Natural killer cell (primary cell): ENCODE results near the gene MEX3C. TPM values are rescaled to one million over a fixed set of nuclear protein-coding genes. Genes with fewer than 3 reads are reported as not detected.

ENCODE experiments used
- ATAC-seq, 3 donors: fragments of 150-1000 bp in 2 of 3; fragments of 200-7000 bp in 1 of 3; cut with Tn5 transposase; 1 replicate in 1 of 3; 2 replicates in 2 of 3; pipeline ENCODE4 v1.10.0; 2021; ENCODE audit warnings: mild to moderate bottlenecking in 2 of 3, moderate library complexity in 2 of 3
- DNase-seq, 2 donors: peaks; one replicate each; pipeline versions ENCODE4 v3.0.0 to v3.0.0-alpha.2; 2013 to 2021; ENCODE audit warnings: mixed read lengths in 1 of 2
- H3K27ac ChIP-seq: one replicate; pipeline ENCODE4 v1.5.1; 2013; ENCODE audit warnings: mild to moderate bottlenecking, low read length
- H3K27me3 ChIP-seq: one replicate; pipeline ENCODE4 v1.6.1; 2013; ENCODE audit warnings: low read length; ENCODE audit not compliant: control insufficient read depth, insufficient read depth
- H3K36me3 ChIP-seq: one replicate; pipeline ENCODE4 v1.6.1; 2013; ENCODE audit warnings: low read length; ENCODE audit not compliant: control insufficient read depth, insufficient read depth
- H3K4me1 ChIP-seq: one replicate; pipeline ENCODE4 v1.6.1; 2013; ENCODE audit warnings: low read length; ENCODE audit not compliant: control insufficient read depth, insufficient read depth
- H3K4me3 ChIP-seq: one replicate; pipeline ENCODE4 v1.5.1; 2013; ENCODE audit warnings: low read length
- H3K9me3 ChIP-seq: one replicate; pipeline ENCODE4 v1.6.1; 2013; ENCODE audit warnings: low read length; ENCODE audit not compliant: control insufficient read depth, insufficient read depth
- H3K27ac Mint-ChIP-seq, 2 donors: one replicate each; pipeline ENCODE4 v1.8.0; 2022; ENCODE audit warnings: mild to moderate bottlenecking in 2 of 2, mixed read lengths in 2 of 2, moderate library complexity in 1 of 2
- H3K27me3 Mint-ChIP-seq, 2 donors: one replicate each; pipeline ENCODE4 v1.8.0; 2022; ENCODE audit warnings: low read depth in 2 of 2, mixed read lengths in 2 of 2
- H3K36me3 Mint-ChIP-seq: one replicate; pipeline ENCODE4 v1.8.0; 2022; ENCODE audit warnings: mixed read lengths
- H3K4me1 Mint-ChIP-seq, 2 donors: one replicate each; pipeline ENCODE4 v1.8.0; 2022; ENCODE audit warnings: mixed read lengths in 2 of 2
- H3K4me3 Mint-ChIP-seq: one replicate; pipeline ENCODE4 v1.8.0; 2022; ENCODE audit warnings: mild to moderate bottlenecking, moderate library complexity, mixed read lengths
- H3K9me3 Mint-ChIP-seq, 2 donors: one replicate each; pipeline ENCODE4 v1.8.0; 2022; ENCODE audit warnings: mixed read lengths in 2 of 2
- CTCF ChIP-seq: fragments of 200-600 bp; IDR thresholded peaks from one replicate; pipeline ENCODE4 v1.8.0; 2022; ENCODE audit warnings: antibody characterized with exemption
- WGBS: methylation state at CpG from one replicate; pipeline ENCODE4 v1.1.7; 2013; ENCODE audit warnings: missing lambda C conversion rate; ENCODE audit not compliant: insufficient coverage; 5-methylcytosine and 5-hydroxymethylcytosine counted together
- intact Hi-C: fragments of 100-400 bp; cut with micrococcal nuclease; formaldehyde crosslinking; loops from one replicate; pipeline ENCODE4 v1.14.2; 2022
- total RNA-seq, 4 donors: library from RNA; stranded (reverse); fragments of 120-200 nt in 1 of 4; gene quantifications; one replicate each; pipeline versions ENCODE4 v1.2.3 to v1.2.4, GENCODE V29; 2013 to 2022

The MEX3C gene
- total RNA-seq, 3 donors from 2014 or later (not counting 1 experiment from before 2014, with no cell fraction given), result 189 to 205 (median 202) TPM

GRCh38 chr18:51137891-51138290 lies 59.6 kb downstream of the MEX3C start:
- DNase-seq (no peak), ATAC-seq (no peak)
- Mint-ChIP-seq H3K27me3 (no peaks in the 10 kb centered on the region), H3K27ac (no peak overlapping the region), H3K4me3 (no peak overlapping the region), H3K4me1 (peaks cover 0 to 21% of the 10 kb centered on the region in 2 donors), H3K36me3 (no peaks in the 10 kb centered on the region), H3K9me3 (no peaks in the 10 kb centered on the region)
- intact Hi-C loops, result no loop called here
- WGBS, result 92% methylated on average over 7 of the region's 7 CpGs
- peaks cover 4% of the 10 kb centered on the region for H3K4me1 ChIP-seq
- no peaks in the 10 kb centered on the region for H3K9me3 ChIP-seq
- no peaks in the 10 kb centered on the region for H3K36me3 ChIP-seq
- H3K27ac ChIP-seq, result no peak overlapping the region
- H3K27me3 ChIP-seq, result no peaks in the 10 kb centered on the region
- no peak for TF ChIP-seq CTCF
- H3K4me3 ChIP-seq, result no peak overlapping the region

DNA sequence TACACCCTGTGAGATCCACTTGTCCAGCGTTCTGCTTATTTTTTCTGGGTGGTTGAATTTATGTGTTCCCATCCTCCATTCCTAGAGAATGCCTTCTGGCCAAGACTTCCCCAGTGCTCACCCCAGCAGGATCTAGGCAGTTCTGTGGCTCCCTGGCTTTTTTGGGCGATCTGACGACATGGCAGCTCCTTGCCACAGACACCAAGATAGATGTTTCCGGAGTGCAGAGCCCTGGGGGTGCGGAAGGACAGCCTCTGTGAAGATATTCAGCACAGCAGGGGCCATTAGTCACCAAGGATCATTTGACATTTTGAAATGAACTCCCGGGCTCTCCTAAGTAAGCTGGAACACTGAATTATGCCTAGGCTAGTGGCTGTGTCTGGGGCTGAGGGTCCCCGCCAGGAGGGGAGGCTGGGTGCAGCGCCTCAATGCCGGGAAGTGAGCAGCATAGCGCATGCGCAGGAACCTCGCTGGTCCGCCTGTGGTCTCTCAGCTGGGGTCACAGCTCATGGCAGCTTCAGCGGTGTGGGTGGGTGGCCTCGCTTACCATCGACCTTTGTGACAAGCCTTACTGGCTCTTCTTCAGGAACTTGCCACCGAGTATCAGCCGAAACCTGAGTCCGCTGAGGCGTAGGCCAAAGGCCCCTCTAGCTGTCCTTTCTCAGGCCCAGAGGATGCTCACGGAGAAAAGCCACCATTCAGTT lies 60.3 kb downstream of the MEX3C start:
- H3K4me1 ChIP-seq, result peaks cover 4% of the 10 kb centered on the region
- intact Hi-C loops, result no loop called here
- ATAC-seq (no peak), DNase-seq (no peak)
- H3K4me3 ChIP-seq, result no peak overlapping the region
- H3K4me3 Mint-ChIP-seq, result no peak overlapping the region
- WGBS, result 94% methylated on average over 21 of the region's 21 CpGs
- H3K9me3 Mint-ChIP-seq, result no peaks in the 10 kb centered on the region
- H3K9me3 ChIP-seq, result no peaks in the 10 kb centered on the region
- no peak overlapping the region for H3K27ac Mint-ChIP-seq
- H3K27me3 Mint-ChIP-seq, result no peaks in the 10 kb centered on the region
- H3K36me3 ChIP-seq, result no peaks in the 10 kb centered on the region
- H3K27me3 ChIP-seq, result no peaks in the 10 kb centered on the region
- no peak overlapping the region for H3K27ac ChIP-seq
- no peak for TF ChIP-seq CTCF
- peaks cover 5 to 21% of the 10 kb centered on the region in 2 donors for H3K4me1 Mint-ChIP-seq
- H3K36me3 Mint-ChIP-seq, result no peaks in the 10 kb centered on the region

DNA sequence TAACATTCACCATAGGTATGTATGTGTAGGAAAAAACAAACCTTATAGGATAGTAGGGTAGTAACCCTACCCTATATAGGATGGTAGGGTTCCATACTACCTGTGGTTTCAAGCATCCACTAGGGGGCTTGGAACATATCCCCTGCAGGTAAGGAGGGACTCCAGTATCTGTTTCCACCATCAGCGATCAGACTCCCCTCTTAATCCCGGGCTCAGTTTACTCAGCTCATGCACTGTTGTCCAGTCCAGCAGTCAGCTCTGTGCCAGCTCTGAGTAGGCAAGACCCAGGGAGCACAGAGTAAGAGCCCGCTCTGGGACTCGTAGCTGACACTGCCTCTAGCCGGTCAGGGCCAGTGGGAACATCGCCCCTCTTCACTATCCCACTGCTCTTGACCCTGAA lies 61.7 kb downstream of the MEX3C start:
- intact Hi-C loops, result no loop called here
- no peaks in the 10 kb centered on the region for H3K9me3 ChIP-seq
- H3K36me3 Mint-ChIP-seq, result no peaks in the 10 kb centered on the region

More for the DNA sequence above, 61.7 kb downstream of the MEX3C start:
- no peak overlapping the region for H3K27ac ChIP-seq
- Mint-ChIP-seq H3K4me1 (peaks cover 13 to 22% of the 10 kb centered on the region in 2 donors), H3K9me3 (no peaks in the 10 kb centered on the region), H3K27ac (no peak overlapping the region), H3K4me3 (no peak overlapping the region), H3K27me3 (no peaks in the 10 kb centered on the region)
- H3K4me1 ChIP-seq, result peaks cover 4% of the 10 kb centered on the region
- WGBS, result 76% methylated on average over 5 of the region's 6 CpGs
- peak in 1 of 3 donors; percentile 52 for ATAC-seq
- H3K4me3 ChIP-seq, result no peak overlapping the region
- peak; percentile 33 for TF ChIP-seq CTCF
- no peaks in the 10 kb centered on the region for H3K36me3 ChIP-seq
- peak in 1 of 2 donors; percentile 51 for DNase-seq
- H3K27me3 ChIP-seq, result no peaks in the 10 kb centered on the region
